RWPE1 (cell line): Measurements from ENCODE around the gene SLC12A8.
A peak's percentile ranks its signal among the peaks of the same experiment; 100 is the strongest.

Experiments used
- CTCF ChIA-PET: fragments of 350-600 bp; sonication (Branson Sonifier 250); formaldehyde crosslinking; extraction: SDS; loops from one replicate; lab custom pipeline; 2021; lab: Yijun Ruan, JAX
- POLR2A ChIA-PET: fragments of 400-600 bp; formaldehyde crosslinking; extraction: SDS; loops from one replicate; lab custom pipeline; 2020; ENCODE audit warnings: antibody characterized with exemption; ENCODE audit not compliant: low non-redundant PET; lab: Yijun Ruan, JAX
- DNase-seq: peaks from one replicate; pipeline ENCODE4 v3.0.0; 2012; ENCODE audit warnings: low spot score
- H3K27ac ChIP-seq: fragments of 450-650 bp; 2 replicates; pipeline ENCODE4 v1.5.1; 2017
- TF ChIP-seq, protein P1 (sequence below): fragments of 450-650 bp; conservative IDR thresholded peaks from 2 replicates; pipeline ENCODE4 v1.5.1; 2017; ENCODE audit warnings: low read depth, mild to moderate bottlenecking

Gene SLC12A8

DNA sequence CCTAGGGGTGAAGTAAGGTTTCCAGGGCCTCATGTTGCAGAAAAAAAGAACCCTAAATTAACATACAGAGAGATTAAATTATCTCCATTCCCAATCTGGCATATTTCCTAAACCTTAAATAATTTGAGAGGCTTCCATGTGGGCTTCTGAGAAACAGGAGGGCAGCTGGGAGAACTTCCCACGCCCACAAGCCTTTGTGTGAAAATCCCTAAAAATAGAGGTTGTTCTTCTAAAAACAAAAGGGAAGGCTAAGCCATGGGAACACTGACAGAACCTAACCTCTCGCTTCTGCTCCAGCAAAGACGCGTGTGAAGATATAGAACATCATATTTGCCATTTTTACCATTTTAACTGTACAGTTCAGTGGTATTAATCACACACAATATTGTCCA lies 812 bp upstream of the SLC12A8 start:
- no peak overlapping the region for H3K27ac ChIP-seq
- ChIA-PET POLR2A (no interaction called here), CTCF (no interaction called here)
- TF ChIP-seq, protein P1, sequence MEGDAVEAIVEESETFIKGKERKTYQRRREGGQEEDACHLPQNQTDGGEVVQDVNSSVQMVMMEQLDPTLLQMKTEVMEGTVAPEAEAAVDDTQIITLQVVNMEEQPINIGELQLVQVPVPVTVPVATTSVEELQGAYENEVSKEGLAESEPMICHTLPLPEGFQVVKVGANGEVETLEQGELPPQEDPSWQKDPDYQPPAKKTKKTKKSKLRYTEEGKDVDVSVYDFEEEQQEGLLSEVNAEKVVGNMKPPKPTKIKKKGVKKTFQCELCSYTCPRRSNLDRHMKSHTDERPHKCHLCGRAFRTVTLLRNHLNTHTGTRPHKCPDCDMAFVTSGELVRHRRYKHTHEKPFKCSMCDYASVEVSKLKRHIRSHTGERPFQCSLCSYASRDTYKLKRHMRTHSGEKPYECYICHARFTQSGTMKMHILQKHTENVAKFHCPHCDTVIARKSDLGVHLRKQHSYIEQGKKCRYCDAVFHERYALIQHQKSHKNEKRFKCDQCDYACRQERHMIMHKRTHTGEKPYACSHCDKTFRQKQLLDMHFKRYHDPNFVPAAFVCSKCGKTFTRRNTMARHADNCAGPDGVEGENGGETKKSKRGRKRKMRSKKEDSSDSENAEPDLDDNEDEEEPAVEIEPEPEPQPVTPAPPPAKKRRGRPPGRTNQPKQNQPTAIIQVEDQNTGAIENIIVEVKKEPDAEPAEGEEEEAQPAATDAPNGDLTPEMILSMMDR: no peak
- no peak for DNase-seq

DNA sequence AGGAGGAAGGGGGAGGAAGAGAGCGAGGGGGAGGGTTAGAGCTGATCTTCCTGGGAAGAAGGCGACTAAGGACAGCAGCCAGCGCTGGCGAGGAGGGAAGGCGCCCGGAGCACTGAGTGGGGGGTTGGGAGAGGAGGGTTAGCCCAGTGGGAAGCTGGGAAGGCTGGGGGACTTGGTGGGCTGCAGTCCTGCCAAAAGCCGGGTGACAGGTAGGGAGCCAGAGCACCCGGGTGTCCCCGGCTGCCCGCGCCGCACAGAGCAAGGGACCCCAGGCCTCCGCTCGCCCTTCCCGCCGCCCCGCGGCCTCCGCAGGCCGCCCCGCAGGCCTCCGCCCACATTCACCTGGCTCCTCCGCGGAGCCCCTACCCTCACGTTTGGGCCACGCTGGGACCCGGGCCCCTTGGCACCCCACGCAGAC lies 448 bp downstream of the SLC12A8 start:
- TF ChIP-seq, protein P1: no peak
- CTCF ChIA-PET: interaction anchor here (0.5 to 0.9 kb wide), 6 partner anchors 30 to 373 kb away, joined by 3 to 8 read pairs (median 4); no protein-coding TSS in a partner anchor
- no peak for DNase-seq
- POLR2A ChIA-PET: no interaction called here
- H3K27ac ChIP-seq: peak overlapping the region; percentile 28

DNA sequence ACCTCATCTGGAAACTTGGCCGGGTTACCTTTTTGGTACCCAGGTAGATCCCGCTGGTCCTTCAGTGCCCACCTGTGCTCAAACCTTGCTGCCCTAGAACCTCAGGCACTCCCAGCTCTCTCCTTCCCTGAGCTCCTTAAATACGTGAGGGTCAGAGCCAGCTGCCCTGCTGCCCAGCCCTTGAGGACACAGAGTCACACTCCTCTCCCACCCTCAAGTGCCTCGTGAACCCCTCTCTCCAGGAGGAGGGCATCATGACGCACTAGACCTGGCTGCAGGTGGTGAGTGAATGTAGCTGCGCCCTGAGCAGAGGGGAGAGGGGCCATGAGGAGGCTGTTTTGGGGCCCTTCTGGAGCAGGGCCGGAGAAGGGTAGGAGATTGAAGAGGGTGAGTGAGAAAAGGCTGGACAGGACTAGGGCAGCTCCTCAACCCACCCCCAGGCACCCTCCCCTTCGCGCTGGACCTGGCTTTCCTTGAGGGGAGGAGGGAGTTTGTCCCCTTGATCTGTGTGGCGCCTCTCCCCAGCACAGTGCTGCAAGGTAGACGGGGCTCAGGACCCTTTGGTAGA lies 941 bp downstream of the SLC12A8 start:
- peak overlapping the region; percentile 28 for H3K27ac ChIP-seq
- TF ChIP-seq, protein P1: no peak
- ChIA-PET CTCF (interaction anchor here (0.6 to 0.9 kb wide), 5 partner anchors 30 to 373 kb away, joined by 3 to 8 read pairs (median 3); no protein-coding TSS in a partner anchor), POLR2A (no interaction called here)
- DNase-seq: no peak

DNA sequence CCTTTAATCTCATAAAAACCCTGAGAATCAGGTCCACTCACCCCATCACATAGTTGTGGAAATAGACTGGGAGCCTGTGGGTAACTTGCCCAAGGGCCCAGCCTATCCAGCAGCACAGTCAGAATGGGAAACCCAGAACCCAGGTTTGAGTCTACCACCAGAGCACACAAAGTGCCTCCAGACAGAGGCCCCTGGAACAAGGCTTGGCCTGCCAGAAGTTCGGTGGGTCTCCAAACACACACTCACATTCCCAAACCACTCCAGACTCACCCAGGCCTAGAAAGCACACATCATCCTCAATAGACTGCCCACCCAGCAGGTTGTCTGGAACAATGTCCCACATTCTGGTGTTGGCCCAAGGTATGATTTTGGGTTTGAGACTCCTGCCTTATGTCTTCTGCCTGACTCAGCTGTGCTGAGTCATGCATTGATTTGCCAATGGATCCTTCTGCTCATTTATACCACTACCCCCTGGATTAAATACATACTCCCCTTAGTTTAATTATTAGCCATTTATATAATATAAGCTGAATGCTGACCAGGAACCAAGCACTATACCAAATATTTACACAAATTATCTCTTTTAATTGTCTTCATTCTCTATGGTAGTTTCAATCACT lies 4.5 kb downstream of the SLC12A8 start:
- TF ChIP-seq, protein P1: no peak
- no peak for DNase-seq
- H3K27ac ChIP-seq: no peak overlapping the region
- CTCF ChIA-PET: interaction anchor here (0.6 kb wide), 1 partner anchor 195 kb away, joined by 3 read pairs; no protein-coding TSS in a partner anchor
- POLR2A ChIA-PET: no interaction called here

DNA sequence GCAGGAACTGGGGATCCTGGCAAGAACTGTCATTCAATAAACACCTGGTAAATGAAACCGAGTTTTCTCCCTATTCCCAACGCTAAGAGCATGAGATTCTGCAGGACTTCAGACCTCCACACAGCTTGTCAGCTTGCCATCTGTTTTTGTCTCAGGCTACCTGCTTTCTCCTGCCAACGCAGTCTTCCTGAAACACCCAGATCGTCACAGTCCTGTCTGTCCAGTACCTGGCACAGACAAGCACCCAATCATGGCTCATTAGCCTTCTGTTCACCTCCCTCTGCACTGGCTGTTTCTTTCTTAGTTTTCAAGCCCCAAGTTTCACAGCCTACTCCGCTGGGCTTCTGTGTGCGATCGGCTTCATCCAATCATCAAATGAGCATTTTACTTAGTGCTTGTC lies 5.0 kb downstream of the SLC12A8 start:
- TF ChIP-seq, protein P1: no peak
- DNase-seq: no peak
- H3K27ac ChIP-seq: no peak overlapping the region
- CTCF ChIA-PET: interaction anchor here (0.8 kb wide), 1 partner anchor 212 kb away, joined by 6 read pairs; no protein-coding TSS in a partner anchor
- POLR2A ChIA-PET: no interaction called here

DNA sequence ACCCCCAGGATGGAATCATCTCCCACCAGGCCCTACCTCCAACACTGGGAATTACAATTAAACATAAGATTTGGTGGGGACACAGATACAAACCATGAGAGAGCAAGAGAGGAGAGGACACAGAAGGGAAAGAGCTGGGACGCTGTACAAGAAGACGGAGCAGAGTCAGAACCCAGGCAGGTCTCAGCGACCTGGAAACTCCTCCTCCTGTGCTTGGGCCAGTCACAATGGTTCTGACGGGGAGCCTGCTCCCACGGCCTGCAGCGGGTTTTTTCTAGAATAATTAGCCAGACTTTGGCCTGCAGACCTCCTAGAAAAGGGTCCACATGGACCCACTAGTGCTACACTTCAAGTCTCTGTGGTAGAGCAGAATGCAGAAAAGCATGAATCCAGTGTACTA lies 5.6 kb downstream of the SLC12A8 start:
- TF ChIP-seq, protein P1: no peak
- CTCF ChIA-PET: interaction anchor here (0.8 kb wide), 1 partner anchor 211 kb away, joined by 6 read pairs; no protein-coding TSS in a partner anchor
- H3K27ac ChIP-seq: no peak overlapping the region
- POLR2A ChIA-PET: no interaction called here
- no peak for DNase-seq
